Amniotic epithelial cell (primary cell): ENCODE results near the gene MYH10.
"Not testable (repeated sequence)": the region's sequence is repeated elsewhere in the genome, so short reads cannot be mapped to it uniquely, and the experiment has no call there.

Experiments used
- DNase-seq: peaks from one replicate; pipeline ENCODE4 v3.0.0-alpha.2; 2010; ENCODE audit warnings: low read depth

The MYH10 gene

GRCh38 chr17:8630227-8630801 is at the start of gene MYH10:
MYH10 (minus strand) TSS chr17:8630725; CDS start chr17:8623246, 7,479 bp downstream.
- DNase-seq, result no peak

- no peak for DNase-seq
These were observed 48.6 kb upstream of the MYH10 start for GRCh38 chr17:8679126-8679525.

DNA sequence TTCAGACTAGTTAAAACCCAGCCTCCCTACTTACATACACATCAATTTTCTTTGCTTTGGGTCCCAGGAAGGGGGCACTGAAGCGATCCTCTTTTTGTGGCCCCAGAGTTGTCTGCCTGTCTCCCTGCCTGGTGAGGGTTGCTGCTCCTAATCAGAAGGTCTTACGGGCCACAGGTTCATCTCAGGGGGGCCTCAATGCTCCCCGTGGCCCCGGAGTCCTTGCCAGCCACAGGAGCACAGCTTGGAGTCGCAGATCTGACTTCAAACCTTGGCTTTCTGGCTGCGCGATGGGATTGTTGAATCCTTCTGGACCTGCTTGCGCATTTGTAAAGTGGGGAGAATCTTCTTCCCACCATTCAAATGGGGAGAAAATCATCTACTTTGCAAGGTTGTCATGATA is 44.8 kb upstream of the MYH10 start:
- DNase-seq, result no peak

- no peak for DNase-seq
These were observed 44.1 kb upstream of the MYH10 start for GRCh38 chr17:8674344-8675305.

- DNase-seq, result peak; percentile 39
These were observed 43.1 kb upstream of the MYH10 start for GRCh38 chr17:8673612-8674011.

- peak; percentile 3 for DNase-seq
These were observed 41.8 kb upstream of the MYH10 start for GRCh38 chr17:8672326-8672725.

- peak; percentile 38 for DNase-seq
These were observed 39.9 kb upstream of the MYH10 start for GRCh38 chr17:8670421-8670820.

- no peak for DNase-seq
These were observed 37.7 kb upstream of the MYH10 start for GRCh38 chr17:8668176-8668740.

DNA sequence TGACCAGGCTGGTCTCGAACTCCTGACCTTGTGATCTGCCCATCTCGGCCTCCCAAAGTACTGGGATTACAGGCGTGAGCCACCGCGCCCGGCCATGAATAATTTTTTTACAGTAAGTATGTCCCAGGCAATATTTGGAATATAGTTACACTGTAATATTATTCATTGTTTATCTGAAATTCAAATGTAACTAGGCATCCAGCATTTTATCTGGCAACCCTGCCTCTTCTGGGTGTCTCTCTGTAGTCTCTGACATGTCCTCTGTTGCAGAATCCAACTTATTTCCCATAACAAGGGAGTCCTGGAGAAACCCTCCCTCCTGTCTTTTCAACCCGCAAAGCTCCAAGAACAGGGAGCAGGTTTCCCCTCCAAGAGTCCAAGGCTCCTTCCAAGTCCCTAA is 36.9 kb upstream of the MYH10 start:
- no peak for DNase-seq

- no peak for DNase-seq
These were observed 35.2 kb upstream of the MYH10 start for GRCh38 chr17:8665684-8666083.

DNA sequence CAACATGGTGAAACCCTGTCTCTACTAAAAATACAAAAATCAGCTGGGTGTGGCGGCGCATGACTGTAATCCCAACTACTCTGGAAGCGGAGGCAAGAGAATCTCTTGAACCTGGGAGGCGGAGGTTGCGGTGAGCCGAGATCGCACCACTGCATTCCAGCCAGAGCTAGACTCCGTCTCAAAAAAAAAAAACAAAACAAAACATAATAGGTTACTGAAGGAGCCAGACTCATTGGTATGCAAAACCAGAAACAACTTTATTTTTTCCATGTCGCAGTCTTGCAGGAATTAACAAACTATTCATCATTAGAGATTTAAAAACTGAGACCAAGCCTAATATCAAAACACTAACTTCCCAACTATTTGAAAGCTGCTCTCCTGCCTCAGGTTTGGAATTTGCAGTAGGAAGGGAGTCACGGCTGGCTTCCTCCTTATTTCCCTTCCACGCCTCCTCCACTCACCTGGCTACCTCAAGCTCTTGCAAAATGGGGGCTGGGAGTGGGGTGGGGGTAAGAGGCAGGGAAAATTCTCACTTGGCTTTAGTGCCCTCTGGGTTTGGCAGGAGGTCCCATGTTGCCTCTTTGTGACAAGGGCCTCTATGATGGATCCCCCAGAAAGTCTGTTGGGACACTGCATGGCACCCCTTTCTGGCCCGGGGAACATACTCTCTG is 34.1 kb upstream of the MYH10 start:
- peak; percentile 26 for DNase-seq

DNA sequence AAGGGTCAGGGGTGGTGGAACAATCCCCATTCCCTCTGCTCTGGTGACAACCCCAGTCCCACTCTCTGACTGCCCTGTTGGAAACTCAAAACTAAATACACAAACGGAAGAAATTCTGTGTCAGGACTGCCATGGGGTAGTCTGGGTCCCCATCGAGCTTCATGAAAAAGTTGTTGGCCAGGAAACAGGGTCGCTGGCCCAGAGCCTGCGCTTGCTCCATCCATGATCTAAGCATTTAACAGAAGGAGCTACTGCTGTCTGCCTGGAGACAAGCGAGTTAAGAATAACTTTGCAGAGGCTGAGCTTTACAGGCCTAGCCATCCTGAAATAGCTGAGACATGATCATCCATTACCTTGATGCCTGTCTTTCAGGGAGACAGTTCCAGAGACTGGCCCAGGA is 32.4 kb upstream of the MYH10 start:
- DNase-seq, result no peak

GRCh38 chr17:8662076-8662831 is 31.7 kb upstream of the MYH10 start:
- DNase-seq, result no peak

DNA sequence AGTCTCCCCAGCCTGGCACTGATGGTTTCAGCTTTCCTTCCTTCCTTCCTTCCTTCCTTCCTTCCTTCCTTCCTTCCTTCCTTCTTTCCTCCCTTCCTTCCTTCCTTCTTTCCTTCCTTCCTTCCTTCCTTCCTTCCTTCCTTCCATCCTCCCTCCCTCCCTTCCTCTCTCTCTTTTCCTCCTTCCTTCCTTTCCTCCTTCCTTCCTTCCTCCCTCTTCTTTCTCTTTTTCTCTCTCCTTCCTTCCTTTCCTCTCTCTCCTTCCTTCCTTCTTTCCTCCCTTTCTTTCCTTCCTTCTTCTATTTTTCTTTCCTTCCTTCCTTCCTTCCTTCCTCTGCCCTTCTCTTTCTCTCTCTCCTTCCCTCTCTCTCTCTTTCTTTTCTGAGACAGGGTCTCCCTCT is 30.2 kb upstream of the MYH10 start:
- DNase-seq, result not testable (repeated sequence)

- no peak for DNase-seq
These were observed 29.4 kb upstream of the MYH10 start for GRCh38 chr17:8659758-8660410.

DNA sequence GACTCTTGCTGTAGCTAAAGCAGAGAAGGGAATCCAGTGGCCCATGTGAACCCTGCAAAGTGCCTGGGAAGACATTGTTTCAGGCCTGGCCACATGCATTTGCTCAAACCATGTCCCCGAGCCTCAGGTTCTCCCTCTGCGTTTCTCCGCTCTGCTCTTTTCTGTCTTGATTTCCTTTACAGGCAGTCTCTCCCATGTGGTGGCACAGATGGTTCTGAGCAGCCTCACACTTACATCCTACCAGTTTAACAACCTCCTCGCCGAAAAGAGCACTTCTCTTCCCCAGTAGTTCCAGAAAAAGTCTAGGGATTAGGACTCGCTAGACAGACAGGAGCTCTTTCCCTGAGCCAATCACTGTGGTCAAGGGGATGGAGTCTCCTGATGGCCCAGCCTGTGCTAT is 28.3 kb upstream of the MYH10 start:
- no peak for DNase-seq

- DNase-seq, result no peak
These were observed 26.2 kb upstream of the MYH10 start for GRCh38 chr17:8656693-8657092.

DNA sequence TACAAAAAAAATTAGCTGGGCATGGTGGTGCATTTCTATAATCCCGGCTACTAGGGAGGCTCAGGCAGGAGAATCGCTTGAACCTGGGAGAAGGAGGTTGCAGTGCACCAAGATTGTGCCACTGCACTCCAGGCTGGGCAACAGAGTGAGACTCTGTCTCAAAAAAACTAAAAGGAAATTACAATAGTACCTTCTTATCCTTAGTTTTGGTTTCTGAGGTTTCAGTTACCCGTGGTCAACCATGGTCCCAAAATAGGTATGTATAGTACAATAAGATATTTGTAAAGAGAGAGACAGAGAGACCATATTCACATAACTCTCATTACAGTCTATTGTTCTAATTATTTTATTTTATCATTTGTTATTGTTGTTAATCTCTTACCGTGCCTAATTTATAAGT is 24.3 kb upstream of the MYH10 start:
- DNase-seq, result no peak

- DNase-seq, result no peak
These were observed 20.5 kb upstream of the MYH10 start for GRCh38 chr17:8651013-8651412.

DNA sequence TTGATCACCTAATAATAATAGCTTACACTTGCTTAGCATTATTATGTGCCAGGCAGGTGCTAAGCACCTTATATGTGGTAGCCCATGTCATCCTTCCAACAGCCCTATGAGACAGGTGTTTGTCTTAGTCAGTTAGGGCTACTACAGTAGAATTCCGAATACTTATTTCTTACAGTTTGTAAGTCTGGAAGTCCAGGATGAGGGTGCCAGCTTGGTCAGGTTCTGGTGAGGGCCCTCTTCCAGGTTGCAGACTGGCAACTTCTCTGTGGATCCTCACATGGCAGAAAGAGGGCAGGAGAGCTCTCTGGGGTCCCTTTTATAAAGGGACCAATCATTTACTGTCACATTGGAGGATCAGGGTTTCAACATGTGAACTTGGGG is 19.6 kb upstream of the MYH10 start:
- no peak for DNase-seq
